WERI-Rb-1 (cell line): Measurements from ENCODE around the gene VPS11.
A peak's percentile ranks its signal among the peaks of the same experiment; 100 is the strongest.

Experiments
- DNase-seq: peaks from one replicate; pipeline ENCODE4 v3.0.0-alpha.2; 2020
- H3K27ac ChIP-seq: fragments of 250-450 bp; sonication (Bioruptor Pico); 2 replicates; pipeline ENCODE4 v1.5.1; 2020; ENCODE audit warnings: mild to moderate bottlenecking, moderate library complexity
- H3K27me3 ChIP-seq: fragments of 250-450 bp; sonication (Bioruptor Pico); 2 replicates; pipeline ENCODE4 v1.5.1; 2021; ENCODE audit warnings: mild to moderate bottlenecking, low read depth, moderate library complexity; ENCODE audit not compliant: insufficient read depth, severe bottlenecking
- H3K36me3 ChIP-seq: fragments of 250-450 bp; sonication (Bioruptor Pico); 2 replicates; pipeline ENCODE4 v1.5.1; 2020; ENCODE audit warnings: mild to moderate bottlenecking, moderate library complexity
- H3K4me3 ChIP-seq: 2 replicates; pipeline ENCODE4 v1.5.1; 2011; ENCODE audit warnings: low read depth, mild to moderate bottlenecking, control low read depth, low read length
- H3K9me3 ChIP-seq: fragments of 250-450 bp; sonication (Bioruptor Pico); 2 replicates; pipeline ENCODE4 v1.5.1; 2021; ENCODE audit warnings: mild to moderate bottlenecking, moderate library complexity; ENCODE audit not compliant: severe bottlenecking
- CTCF ChIP-seq: IDR thresholded peaks from 2 replicates; pipeline ENCODE4 v1.5.1; 2011; ENCODE audit warnings: low read depth, mild to moderate bottlenecking, control low read depth, inconsistent platforms, low read length

Gene VPS11

GRCh38 chr11:119091966-119092879 is 24.6 kb downstream of the VPS11 start:
- Histone ChIP-seq H3K4me3 (peak overlapping the region; percentile 67), H3K27ac (peak overlapping the region; percentile 97), H3K9me3 (no peaks in the 10 kb centered on the region), H3K36me3 (peaks cover 43% of the 10 kb centered on the region), H3K27me3 (no peaks in the 10 kb centered on the region)
- no peak for TF ChIP-seq CTCF
- DNase-seq, result peak; percentile 16

- peaks cover 53% of the 10 kb centered on the region for H3K36me3 ChIP-seq
- no peak for DNase-seq
- TF ChIP-seq CTCF, result no peak
- peak overlapping the region; percentile 67 for H3K4me3 ChIP-seq
- peak overlapping the region; percentile 97 for H3K27ac ChIP-seq
- H3K9me3 ChIP-seq, result no peaks in the 10 kb centered on the region
- no peaks in the 10 kb centered on the region for H3K27me3 ChIP-seq
Observed at GRCh38 chr11:119092880-119093842, 25.5 kb downstream of the VPS11 start.

- TF ChIP-seq CTCF, result no peak
- Histone ChIP-seq H3K9me3 (no peaks in the 10 kb centered on the region), H3K36me3 (peaks cover 60% of the 10 kb centered on the region), H3K4me3 (peak overlapping the region; percentile 67), H3K27ac (peak overlapping the region; percentile 97), H3K27me3 (no peaks in the 10 kb centered on the region)
- no peak for DNase-seq
Observed at GRCh38 chr11:119093942-119094815, 26.6 kb downstream of the VPS11 start.

GRCh38 chr11:119094816-119095065 is 27.1 kb downstream of the VPS11 start:
- H3K4me3 ChIP-seq, result peak overlapping the region; percentile 67
- H3K36me3 ChIP-seq, result peaks cover 60% of the 10 kb centered on the region
- DNase-seq, result no peak
- peak; percentile 71 for TF ChIP-seq CTCF
- H3K27ac ChIP-seq, result peak overlapping the region; percentile 97
- H3K27me3 ChIP-seq, result no peaks in the 10 kb centered on the region
- H3K9me3 ChIP-seq, result no peaks in the 10 kb centered on the region

- Histone ChIP-seq H3K4me3 (peak overlapping the region; percentile 67), H3K27ac (peak overlapping the region; percentile 97), H3K27me3 (no peaks in the 10 kb centered on the region), H3K9me3 (no peaks in the 10 kb centered on the region), H3K36me3 (peaks cover 60% of the 10 kb centered on the region)
- peak; percentile 99 for DNase-seq
- TF ChIP-seq CTCF, result no peak
Observed at GRCh38 chr11:119095066-119095880, 27.7 kb downstream of the VPS11 start.
